Measurements from ENCODE around the gene LBHD2.
A peak's percentile ranks its signal among the peaks of the same experiment; 100 is the strongest.

LBHD2 gene

GRCh38 chr14:103101963-103102688, 18.1 kb downstream of the LBHD2 start:
- H3K4me3 ChIP-seq (ENCODE audit: low read depth, low read length): no peak overlapping the region
- DNase-seq (ENCODE audit: low read depth): no peak
- no peak for TF ChIP-seq CTCF (IDR thresholded peaks at IDR 0.05; ENCODE audit: control insufficient read depth, extremely low read depth, insufficient read depth)

GRCh38 chr14:103102689-103103260, 18.8 kb downstream of the LBHD2 start:
- no peak for DNase-seq (ENCODE audit: low read depth)
- TF ChIP-seq CTCF (IDR thresholded peaks at IDR 0.05; ENCODE audit: control insufficient read depth, extremely low read depth, insufficient read depth): no peak
- no peak overlapping the region for H3K4me3 ChIP-seq (ENCODE audit: low read depth, low read length)

- TF ChIP-seq CTCF (IDR thresholded peaks at IDR 0.05; ENCODE audit: control insufficient read depth, extremely low read depth, insufficient read depth): no peak
- peak; percentile 62 for DNase-seq (ENCODE audit: low read depth)
- H3K4me3 ChIP-seq (ENCODE audit: low read depth, low read length): peak overlapping the region; percentile 35
These were observed 19.7 kb downstream of the LBHD2 start for GRCh38 chr14:103103461-103104388.

GRCh38 chr14:103104389-103104653, 20.3 kb downstream of the LBHD2 start:
- H3K4me3 ChIP-seq (ENCODE audit: low read depth, low read length): no peak overlapping the region
- DNase-seq (ENCODE audit: low read depth): no peak
- no peak for TF ChIP-seq CTCF (IDR thresholded peaks at IDR 0.05; ENCODE audit: control insufficient read depth, extremely low read depth, insufficient read depth)

GRCh38 chr14:103104654-103105452, 20.8 kb downstream of the LBHD2 start:
- peak; percentile 92 for TF ChIP-seq CTCF (IDR thresholded peaks at IDR 0.05; ENCODE audit: control insufficient read depth, extremely low read depth, insufficient read depth)
- 0 out of 2 replicates have a peak overlapping the region, but pooled peaks have one; percentile 22 for H3K4me3 ChIP-seq (ENCODE audit: low read depth, low read length)
- DNase-seq (ENCODE audit: low read depth): no peak

GRCh38 chr14:103105580-103106150, 21.7 kb downstream of the LBHD2 start:
- DNase-seq (ENCODE audit: low read depth): peak; percentile 25
- TF ChIP-seq CTCF (IDR thresholded peaks at IDR 0.05; ENCODE audit: control insufficient read depth, extremely low read depth, insufficient read depth): peak; percentile 61
- no peak overlapping the region for H3K4me3 ChIP-seq (ENCODE audit: low read depth, low read length)

All from LNCaP clone FGC (cell line).